Activated CD4-positive, alpha-beta T cell treated with anti-CD3 and anti-CD28 coated beads, Interleukin-2, amount 10 ng/mL, durations not matched to agents 24 days and 14 days (primary cell): ENCODE measurements around the gene DPH2. TPM values are rescaled to one million over a fixed set of nuclear protein-coding genes. Genes with fewer than 3 reads are reported as not detected.
A peak's percentile ranks its signal among the peaks of the same experiment; 100 is the strongest.

Source experiments
- DNase-seq: peaks from one replicate; pipeline ENCODE4 v3.0.0; 2022
- H3K27ac Mint-ChIP-seq: one replicate; pipeline ENCODE4 v1.8.0; 2022; ENCODE audit warnings: mild to moderate bottlenecking, mixed read lengths
- H3K27me3 Mint-ChIP-seq: one replicate; pipeline ENCODE4 v1.8.0; 2022; ENCODE audit warnings: mixed read lengths
- H3K36me3 Mint-ChIP-seq: one replicate; pipeline ENCODE4 v1.8.0; 2022; ENCODE audit warnings: low read depth, mild to moderate bottlenecking, mixed read lengths
- H3K4me1 Mint-ChIP-seq: one replicate; pipeline ENCODE4 v1.8.0; 2021; ENCODE audit warnings: mixed read lengths
- H3K4me3 Mint-ChIP-seq: one replicate; pipeline ENCODE4 v1.8.0; 2022; ENCODE audit warnings: mild to moderate bottlenecking, moderate library complexity, mixed read lengths
- H3K9me3 Mint-ChIP-seq: one replicate; pipeline ENCODE4 v1.8.0; 2021; ENCODE audit warnings: mixed read lengths
- intact Hi-C: fragments of 100-400 bp; cut with micrococcal nuclease; formaldehyde crosslinking; loops from one replicate; pipeline ENCODE4 v1.15.1; 2023
- total RNA-seq: library from RNA; stranded (reverse); gene quantifications from 2 replicates; pipeline ENCODE4 v1.2.3, GENCODE V29; 2022

Gene DPH2, protein sequence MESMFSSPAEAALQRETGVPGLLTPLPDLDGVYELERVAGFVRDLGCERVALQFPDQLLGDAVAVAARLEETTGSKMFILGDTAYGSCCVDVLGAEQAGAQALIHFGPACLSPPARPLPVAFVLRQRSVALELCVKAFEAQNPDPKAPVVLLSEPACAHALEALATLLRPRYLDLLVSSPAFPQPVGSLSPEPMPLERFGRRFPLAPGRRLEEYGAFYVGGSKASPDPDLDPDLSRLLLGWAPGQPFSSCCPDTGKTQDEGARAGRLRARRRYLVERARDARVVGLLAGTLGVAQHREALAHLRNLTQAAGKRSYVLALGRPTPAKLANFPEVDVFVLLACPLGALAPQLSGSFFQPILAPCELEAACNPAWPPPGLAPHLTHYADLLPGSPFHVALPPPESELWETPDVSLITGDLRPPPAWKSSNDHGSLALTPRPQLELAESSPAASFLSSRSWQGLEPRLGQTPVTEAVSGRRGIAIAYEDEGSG
- 71.0 and 71.8 TPM in 2 replicates for total RNA-seq

DNA sequence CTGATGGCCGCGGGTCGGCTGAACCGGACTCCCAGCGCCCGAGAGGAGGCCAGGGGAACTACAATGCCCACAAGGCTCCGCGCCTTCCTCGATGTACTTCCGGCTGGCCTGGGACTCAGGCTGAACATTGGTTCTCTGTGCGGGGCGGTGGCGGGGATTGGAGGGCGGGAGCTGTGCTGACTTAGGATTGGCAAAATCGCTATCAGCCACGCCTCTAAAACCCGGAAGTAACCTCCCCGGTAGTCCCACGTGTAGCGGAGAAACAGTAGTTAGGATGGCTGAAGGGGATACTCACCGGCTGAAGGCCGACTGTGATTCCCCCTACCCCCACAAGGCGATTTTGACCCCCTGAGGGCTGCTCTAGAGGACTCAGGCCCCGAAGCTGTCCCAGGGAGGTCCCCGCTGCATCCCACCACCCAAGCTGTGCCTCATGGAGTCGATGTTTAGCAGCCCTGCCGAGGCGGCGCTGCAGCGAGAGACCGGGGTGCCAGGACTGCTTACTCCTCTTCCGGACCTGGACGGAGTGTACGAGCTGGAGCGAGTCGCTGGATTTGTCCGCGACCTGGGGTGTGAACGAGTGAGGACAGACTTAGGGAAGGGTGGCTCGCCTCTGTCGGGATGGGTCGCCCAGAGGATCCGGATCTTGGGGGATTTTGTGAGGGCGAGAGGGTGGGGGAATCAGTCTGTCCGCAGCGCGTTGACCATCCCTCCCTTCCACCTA lies at the start of gene DPH2:
Gene DPH2, plus strand, starts transcription at position 265 of the 721 bp plus-strand sequence. Its CDS starts 166 bp downstream, at position 431.
- peaks cover 25% of the 10 kb centered on the region for H3K4me1 Mint-ChIP-seq

GRCh38 chr1:43921022-43921421 lies 48.8 kb upstream of the DPH2 start:
- no peaks in the 10 kb centered on the region for H3K27me3 Mint-ChIP-seq
- DNase-seq = no peak
- no peaks in the 10 kb centered on the region for H3K9me3 Mint-ChIP-seq
- peaks cover 2% of the 10 kb centered on the region for H3K36me3 Mint-ChIP-seq
- H3K4me3 Mint-ChIP-seq = no peak overlapping the region
- intact Hi-C loops = no loop called here
- H3K4me1 Mint-ChIP-seq = peaks cover 11% of the 10 kb centered on the region
- H3K27ac Mint-ChIP-seq = no peak overlapping the region

More for the DNA sequence above, at the start of gene DPH2:
- intact Hi-C loops = loop anchor here (1.0 to 10.0 kb wide), 2 partner anchors 24 to 605 kb away; partner anchors contain the start of genes ELOVL1 and IPO13
- Mint-ChIP-seq H3K27ac (peak within 1 kb of the TSS; percentile 88), H3K27me3 (no peaks in the 10 kb centered on the region), H3K4me3 (peak within 1 kb of the TSS; percentile 98), H3K36me3 (peaks cover 29% of the 10 kb centered on the region), H3K9me3 (no peaks in the 10 kb centered on the region)
- DNase-seq = peak; percentile 97

GRCh38 chr1:43924516-43924915 lies 45.3 kb upstream of the DPH2 start:
- H3K27me3 Mint-ChIP-seq = no peaks in the 10 kb centered on the region
- no peak overlapping the region for H3K4me3 Mint-ChIP-seq
- H3K27ac Mint-ChIP-seq = no peak overlapping the region
- H3K4me1 Mint-ChIP-seq = peaks cover 8% of the 10 kb centered on the region
- H3K9me3 Mint-ChIP-seq = no peaks in the 10 kb centered on the region
- H3K36me3 Mint-ChIP-seq = peaks cover 2% of the 10 kb centered on the region
- intact Hi-C loops = no loop called here
- no peak for DNase-seq

GRCh38 chr1:43925846-43926245 lies 44.0 kb upstream of the DPH2 start:
- Mint-ChIP-seq H3K36me3 (peaks cover 2% of the 10 kb centered on the region), H3K9me3 (no peaks in the 10 kb centered on the region), H3K27me3 (no peaks in the 10 kb centered on the region), H3K27ac (no peak overlapping the region), H3K4me3 (no peak overlapping the region), H3K4me1 (peaks cover 4% of the 10 kb centered on the region)
- DNase-seq = no peak
- intact Hi-C loops = no loop called here

DNA sequence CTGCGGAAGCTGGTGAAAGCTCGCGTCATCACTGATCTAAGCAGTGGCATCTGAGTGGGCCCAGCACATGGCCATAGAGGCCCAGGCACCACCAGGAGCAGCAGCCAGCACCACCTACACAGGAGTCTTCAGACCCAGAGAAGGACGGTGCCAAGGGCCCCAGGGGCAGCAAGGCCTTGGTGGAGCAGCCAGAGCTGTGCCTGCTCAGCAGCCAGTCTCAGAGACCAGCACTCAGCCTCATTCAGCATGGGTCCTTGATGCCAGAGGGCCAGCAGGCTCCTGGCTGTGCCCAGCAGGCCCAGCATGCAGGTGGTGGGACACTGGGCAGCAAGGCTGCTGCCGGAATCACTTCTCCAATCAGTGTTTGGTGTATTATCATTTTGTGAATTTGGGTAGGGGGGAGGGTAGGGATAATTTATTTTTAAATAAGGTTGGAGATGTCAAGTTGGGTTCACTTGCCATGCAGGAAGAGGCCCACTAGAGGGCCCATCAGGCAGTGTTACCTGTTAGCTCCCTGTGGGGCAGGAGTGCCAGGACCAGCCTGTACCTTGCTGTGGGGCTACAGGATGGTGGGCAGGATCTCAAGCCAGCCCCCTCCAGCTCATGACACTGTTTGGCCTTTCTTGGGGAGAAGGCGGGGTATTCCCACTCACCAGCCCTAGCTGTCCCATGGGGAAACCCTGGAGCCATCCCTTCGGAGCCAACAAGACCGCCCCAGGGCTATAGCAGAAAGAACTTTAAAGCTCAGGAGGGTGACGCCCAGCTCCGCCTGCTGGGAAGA lies 39.5 kb upstream of the DPH2 start:
- Mint-ChIP-seq H3K9me3 (no peaks in the 10 kb centered on the region), H3K27ac (no peak overlapping the region), H3K36me3 (no peaks in the 10 kb centered on the region), H3K4me3 (no peak overlapping the region), H3K27me3 (peaks cover 6% of the 10 kb centered on the region), H3K4me1 (peaks cover 9% of the 10 kb centered on the region)
- intact Hi-C loops = loop anchor here (5.0 kb wide), 2 partner anchors 223 to 403 kb away; partner anchors contain the start of gene ST3GAL3
- DNase-seq = no peak

DNA sequence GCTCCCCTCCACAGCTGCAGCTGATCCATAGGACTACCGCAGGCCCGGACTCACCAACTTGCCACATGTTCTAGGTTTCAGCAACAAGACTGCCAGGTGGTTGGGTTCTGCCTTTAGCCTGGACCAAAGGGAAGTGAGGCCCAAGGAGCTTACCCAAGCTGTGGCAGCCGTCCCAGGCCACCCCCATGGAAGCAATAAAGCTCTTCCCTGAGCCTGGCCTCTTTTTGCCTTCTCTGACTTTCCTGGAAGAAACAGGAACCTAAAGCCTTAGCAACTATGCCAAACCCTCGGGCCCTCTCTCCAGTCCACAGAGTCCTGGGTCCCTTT lies 38.9 kb upstream of the DPH2 start:
- peaks cover 9% of the 10 kb centered on the region for H3K4me1 Mint-ChIP-seq
- no peaks in the 10 kb centered on the region for H3K9me3 Mint-ChIP-seq
- DNase-seq = no peak
- no peak overlapping the region for H3K4me3 Mint-ChIP-seq
- no peak overlapping the region for H3K27ac Mint-ChIP-seq
- H3K27me3 Mint-ChIP-seq = peaks cover 9% of the 10 kb centered on the region
- intact Hi-C loops = loop anchor here (5.0 kb wide), 2 partner anchors 224 to 404 kb away; partner anchors contain the start of gene ST3GAL3
- H3K36me3 Mint-ChIP-seq = no peaks in the 10 kb centered on the region

DNA sequence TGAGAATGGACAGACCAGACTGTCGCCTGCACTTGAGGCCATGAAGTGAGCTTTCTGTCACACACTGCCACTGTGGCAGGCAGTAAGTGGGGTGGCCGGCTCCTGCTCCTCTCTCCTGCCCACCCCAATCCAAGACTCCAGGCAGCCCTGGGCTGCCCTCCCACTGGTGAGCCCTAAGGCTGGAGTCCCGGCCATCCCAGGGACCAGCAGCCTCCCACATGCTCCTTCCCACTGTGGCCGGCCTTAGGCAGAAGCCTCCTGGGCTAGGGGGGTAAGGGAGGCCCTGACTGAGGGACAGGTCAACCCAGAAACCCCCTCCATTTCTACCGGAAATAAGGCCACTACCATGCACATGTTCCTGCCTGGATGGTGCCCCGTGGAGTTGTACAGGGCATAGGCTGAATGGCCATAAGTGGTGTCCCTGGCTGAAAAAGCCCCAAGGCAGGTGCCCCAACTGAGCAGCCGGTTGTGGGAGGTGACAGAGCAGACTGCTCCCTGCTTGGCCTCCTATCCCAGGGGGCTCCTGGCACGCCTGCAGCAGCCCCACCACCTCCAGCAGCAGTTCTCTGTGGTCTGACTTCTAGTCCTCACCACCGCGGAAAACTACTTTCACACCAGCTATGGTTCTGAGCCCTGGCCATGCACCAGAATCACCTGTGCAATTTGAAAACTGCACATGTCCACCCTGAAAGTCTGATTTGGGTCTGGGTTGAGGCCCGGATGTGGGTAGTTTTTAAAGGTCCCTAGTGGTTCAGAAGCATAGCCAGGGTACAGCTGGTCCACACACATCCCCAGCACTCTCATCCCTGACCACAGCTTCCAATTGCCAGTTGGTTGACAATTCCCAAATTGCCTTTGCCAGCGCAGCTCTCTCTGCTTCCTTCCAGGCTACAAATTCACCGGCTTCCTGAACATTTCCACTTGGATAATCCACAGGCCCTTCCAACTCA lies 37.8 kb upstream of the DPH2 start:
- no peaks in the 10 kb centered on the region for H3K36me3 Mint-ChIP-seq
- H3K27me3 Mint-ChIP-seq = peaks cover 9% of the 10 kb centered on the region
- intact Hi-C loops = loop anchor here (5.0 kb wide), 2 partner anchors 225 to 405 kb away; partner anchors contain the start of gene ST3GAL3
- no peak overlapping the region for H3K27ac Mint-ChIP-seq
- peaks cover 11% of the 10 kb centered on the region for H3K4me1 Mint-ChIP-seq
- H3K9me3 Mint-ChIP-seq = no peaks in the 10 kb centered on the region
- no peak overlapping the region for H3K4me3 Mint-ChIP-seq
- DNase-seq = no peak

DNA sequence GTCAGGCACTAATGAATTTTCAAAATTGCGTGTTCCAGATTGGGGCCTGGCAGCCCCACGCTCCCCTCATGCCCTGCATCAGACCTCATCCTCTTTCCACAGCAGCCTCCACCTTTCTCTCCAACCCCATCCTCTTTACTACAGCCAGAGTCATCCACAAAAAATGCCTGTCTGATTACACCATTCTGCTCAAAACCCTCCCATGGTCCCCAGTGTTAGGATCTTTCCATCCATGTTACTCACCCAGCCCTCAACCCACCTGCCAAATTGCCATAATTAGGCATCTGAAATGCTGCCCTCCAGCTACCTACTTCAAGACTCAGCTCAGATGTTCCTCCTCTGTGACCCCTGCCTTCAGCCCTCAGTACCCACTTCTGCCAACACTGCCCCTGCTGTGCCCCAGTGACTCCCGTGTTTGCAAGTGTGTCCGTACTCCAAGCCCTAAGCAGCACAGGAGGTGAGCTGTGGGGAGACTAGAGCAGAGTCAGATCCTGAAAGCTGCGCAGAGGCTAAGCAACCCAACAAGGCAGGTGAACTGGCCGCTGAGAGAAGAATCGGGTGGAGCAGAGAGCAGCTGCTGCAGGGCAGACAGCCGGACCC lies 36.9 kb upstream of the DPH2 start:
- H3K4me3 Mint-ChIP-seq = peak overlapping the region; percentile 5
- peaks cover 11% of the 10 kb centered on the region for H3K4me1 Mint-ChIP-seq
- no peaks in the 10 kb centered on the region for H3K36me3 Mint-ChIP-seq
- intact Hi-C loops = loop anchor here (5.0 kb wide), 2 partner anchors 226 to 406 kb away; partner anchors contain the start of gene ST3GAL3
- H3K9me3 Mint-ChIP-seq = no peaks in the 10 kb centered on the region
- H3K27me3 Mint-ChIP-seq = peaks cover 9% of the 10 kb centered on the region
- DNase-seq = no peak
- peak overlapping the region; percentile 34 for H3K27ac Mint-ChIP-seq

DNA sequence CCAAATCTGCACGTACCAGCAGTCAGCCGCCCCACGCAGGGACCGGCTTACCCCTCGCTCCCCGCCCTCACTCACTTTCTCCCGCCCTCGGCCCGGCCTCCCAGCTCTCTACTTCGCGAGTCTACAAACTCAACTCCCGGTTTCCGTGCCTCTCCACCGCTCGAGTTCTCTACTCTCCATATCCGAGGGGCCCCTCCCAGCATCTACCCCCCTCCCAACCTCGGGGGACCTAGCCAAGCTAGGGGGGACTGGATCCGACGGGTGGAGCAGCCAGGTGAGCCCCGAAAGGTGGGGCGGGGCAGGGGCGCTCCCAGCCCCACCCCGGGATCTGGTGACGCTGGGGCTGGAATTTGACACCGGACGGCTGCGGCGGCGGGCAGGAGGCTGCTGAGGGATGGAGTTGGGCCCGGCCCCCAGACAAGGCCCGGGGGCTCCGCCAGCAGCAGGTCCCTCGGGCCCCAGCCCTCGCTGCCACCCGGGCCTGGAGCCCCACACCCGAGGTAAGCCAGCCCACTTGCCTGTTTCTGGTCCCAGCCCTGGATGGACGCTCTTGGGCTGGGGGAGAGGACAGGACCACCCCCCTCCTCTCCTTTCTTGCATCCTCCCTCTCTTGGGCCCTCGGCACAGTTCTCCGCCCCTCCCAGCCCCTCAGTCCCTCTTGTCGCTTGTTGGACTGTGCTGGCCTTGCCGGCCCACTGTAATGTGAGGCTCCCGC lies 36.3 kb upstream of the DPH2 start, which contains the start of gene ARTN:
Gene ARTN, plus strand, starts transcription at position 416 of the 715 bp plus-strand sequence. CDS start 1,856 bp downstream, outside the sequence.
- peaks cover 2% of the 10 kb centered on the region for H3K36me3 Mint-ChIP-seq
- peak within 1 kb of the TSS; percentile 34 for H3K27ac Mint-ChIP-seq
- no peak for DNase-seq
- peak within 1 kb of the TSS; percentile 23 for H3K4me3 Mint-ChIP-seq
- H3K9me3 Mint-ChIP-seq = no peaks in the 10 kb centered on the region
- H3K4me1 Mint-ChIP-seq = peaks cover 11% of the 10 kb centered on the region
- intact Hi-C loops = loop anchor here (5.0 kb wide), 2 partner anchors 226 to 406 kb away; partner anchors contain the start of gene ST3GAL3
- H3K27me3 Mint-ChIP-seq = peaks cover 9% of the 10 kb centered on the region

DNA sequence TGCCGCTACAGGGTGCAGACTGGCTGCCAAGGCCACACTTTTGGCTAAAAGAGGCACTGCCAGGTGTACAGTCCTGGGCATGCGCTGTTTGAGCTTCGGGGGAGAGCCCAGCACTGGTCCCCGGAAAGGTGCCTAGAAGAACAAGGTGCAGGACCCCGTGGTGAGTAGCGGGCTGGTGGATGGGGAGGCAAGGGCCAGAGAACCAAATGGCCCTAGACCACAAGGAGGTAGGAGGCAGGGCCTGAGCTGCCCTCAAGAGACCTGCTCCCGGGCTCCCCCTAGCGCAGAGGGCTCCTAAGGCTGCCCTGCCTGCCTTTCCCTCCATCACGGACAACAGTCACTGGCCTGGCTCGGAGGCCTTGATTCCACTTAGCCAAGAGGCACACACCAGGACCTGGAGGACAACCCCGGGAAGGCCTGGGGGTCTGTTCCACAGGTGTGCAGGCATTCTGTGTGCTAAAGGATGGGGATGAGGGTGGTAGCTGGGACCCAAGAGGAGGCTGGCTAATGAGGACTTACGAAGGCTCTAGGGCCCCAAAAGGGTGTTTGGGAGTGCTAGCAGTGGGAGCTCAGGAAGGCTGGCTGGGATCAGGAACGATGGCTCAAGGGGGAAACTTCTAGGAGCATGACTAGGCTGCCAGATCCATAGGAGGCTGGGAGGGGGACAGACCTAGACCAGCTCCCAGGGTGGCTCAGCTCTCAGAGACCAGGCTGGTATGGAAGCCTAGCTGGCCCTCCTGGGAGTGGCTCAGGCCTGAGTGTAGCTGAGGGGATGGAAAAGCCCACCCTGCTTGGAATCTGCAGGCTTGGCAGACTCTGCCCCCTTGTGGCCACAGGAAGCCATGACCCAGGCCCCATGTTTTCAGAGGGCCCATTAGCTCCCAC lies 35.5 kb upstream of the DPH2 start:
- H3K36me3 Mint-ChIP-seq = peaks cover 2% of the 10 kb centered on the region
- peaks cover 9% of the 10 kb centered on the region for H3K27me3 Mint-ChIP-seq
- H3K9me3 Mint-ChIP-seq = no peaks in the 10 kb centered on the region
- H3K4me3 Mint-ChIP-seq = peak overlapping the region; percentile 23
- peaks cover 11% of the 10 kb centered on the region for H3K4me1 Mint-ChIP-seq
- DNase-seq = peak; percentile 87
- H3K27ac Mint-ChIP-seq = no peak overlapping the region
- intact Hi-C loops = loop anchor here (5.0 kb wide), 2 partner anchors 227 to 407 kb away; partner anchors contain the start of gene ST3GAL3

- Mint-ChIP-seq H3K4me3 (no peak overlapping the region), H3K27me3 (peaks cover 9% of the 10 kb centered on the region), H3K27ac (no peak overlapping the region), H3K36me3 (peaks cover 4% of the 10 kb centered on the region), H3K9me3 (no peaks in the 10 kb centered on the region), H3K4me1 (peaks cover 8% of the 10 kb centered on the region)
- intact Hi-C loops = loop anchor here (1.0 to 5.0 kb wide), 3 partner anchors 172 to 408 kb away; partner anchors contain the start of gene ST3GAL3
- no peak for DNase-seq
Measured at GRCh38 chr1:43934986-43935324, 34.9 kb upstream of the DPH2 start.
